Measurements from ENCODE around the gene PPEF1.

PPEF1 gene, protein sequence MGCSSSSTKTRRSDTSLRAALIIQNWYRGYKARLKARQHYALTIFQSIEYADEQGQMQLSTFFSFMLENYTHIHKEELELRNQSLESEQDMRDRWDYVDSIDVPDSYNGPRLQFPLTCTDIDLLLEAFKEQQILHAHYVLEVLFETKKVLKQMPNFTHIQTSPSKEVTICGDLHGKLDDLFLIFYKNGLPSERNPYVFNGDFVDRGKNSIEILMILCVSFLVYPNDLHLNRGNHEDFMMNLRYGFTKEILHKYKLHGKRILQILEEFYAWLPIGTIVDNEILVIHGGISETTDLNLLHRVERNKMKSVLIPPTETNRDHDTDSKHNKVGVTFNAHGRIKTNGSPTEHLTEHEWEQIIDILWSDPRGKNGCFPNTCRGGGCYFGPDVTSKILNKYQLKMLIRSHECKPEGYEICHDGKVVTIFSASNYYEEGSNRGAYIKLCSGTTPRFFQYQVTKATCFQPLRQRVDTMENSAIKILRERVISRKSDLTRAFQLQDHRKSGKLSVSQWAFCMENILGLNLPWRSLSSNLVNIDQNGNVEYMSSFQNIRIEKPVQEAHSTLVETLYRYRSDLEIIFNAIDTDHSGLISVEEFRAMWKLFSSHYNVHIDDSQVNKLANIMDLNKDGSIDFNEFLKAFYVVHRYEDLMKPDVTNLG

GRCh38 chrX:18707426-18708049 lies at the start of gene PPEF1:
Gene PPEF1, plus strand, starts transcription at chrX:18707645. Its CDS starts 136 bp downstream, at chrX:18707781.
- no peak for DNase-seq (ENCODE audit: low spot score)

- no peak for DNase-seq (ENCODE audit: low spot score)
Measured at GRCh38 chrX:18661273-18661672, 46.2 kb upstream of the PPEF1 start.

DNA sequence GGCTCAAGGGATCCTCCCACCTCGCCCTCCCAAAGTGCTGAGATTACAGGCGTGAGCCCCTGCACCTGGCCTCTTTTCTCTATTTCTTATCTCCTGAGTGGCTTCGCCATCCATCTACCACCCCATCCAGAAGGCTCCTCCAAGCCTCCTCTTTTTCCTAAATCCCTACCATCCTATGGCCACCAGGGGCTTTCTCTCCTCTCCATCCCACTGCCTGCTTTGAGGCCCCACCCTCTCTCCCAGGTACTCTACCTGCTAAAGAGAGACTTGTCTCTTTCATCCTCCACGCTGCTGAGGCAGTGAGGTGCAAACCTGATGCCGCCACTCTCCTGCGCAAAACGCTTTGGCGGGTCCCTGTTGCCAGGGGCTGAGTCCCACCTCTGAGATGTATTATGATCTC lies 42.5 kb upstream of the PPEF1 start:
- no peak for DNase-seq (ENCODE audit: low spot score)

DNA sequence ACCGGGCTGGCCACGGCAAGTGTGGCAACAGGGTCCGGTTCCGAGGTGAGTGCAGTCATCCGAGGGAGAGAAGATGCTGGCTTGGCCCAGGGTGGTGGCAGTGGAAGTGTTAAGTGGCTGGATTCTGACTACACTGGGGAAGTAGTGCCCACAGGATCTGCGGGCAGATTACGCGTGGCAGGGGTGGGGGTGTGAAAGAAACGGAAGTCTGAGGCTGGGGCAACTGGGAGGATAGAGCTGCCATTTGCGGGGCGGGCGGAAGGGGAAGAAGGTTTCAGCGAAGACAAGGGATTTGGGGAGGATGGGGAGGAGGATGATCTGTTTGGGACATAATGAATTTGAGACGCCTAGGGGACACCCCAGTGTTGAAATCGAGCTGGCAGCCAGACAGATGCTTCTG lies 40.8 kb upstream of the PPEF1 start:
- no peak for DNase-seq (ENCODE audit: low spot score)

GRCh38 chrX:18668071-18668835 lies 39.2 kb upstream of the PPEF1 start:
- DNase-seq (ENCODE audit: low spot score), result no peak

DNA sequence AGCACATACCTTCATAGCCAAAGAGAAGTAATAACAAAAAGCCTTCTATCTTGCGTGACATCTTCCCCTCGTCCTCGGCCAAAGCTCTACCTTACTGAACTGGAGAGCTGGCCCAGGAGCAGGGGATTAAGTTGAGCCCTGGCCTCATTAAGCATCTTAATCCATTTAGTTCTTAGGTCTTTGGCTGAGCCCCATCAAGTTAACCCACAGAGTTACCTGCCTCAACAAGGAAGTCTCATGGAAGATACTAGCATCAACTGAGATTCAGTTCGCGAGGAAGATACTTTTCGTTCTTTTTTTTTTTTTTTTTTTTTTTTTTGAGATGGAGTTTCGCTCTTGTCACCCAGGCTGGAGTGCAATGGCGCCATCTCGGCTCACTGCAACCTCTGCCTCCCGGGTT lies 35.4 kb upstream of the PPEF1 start, which contains the start of gene RS1:
Gene RS1, minus strand, starts transcription at position 101 of the 400 bp plus-strand sequence. Its CDS starts 40 bp downstream, at position 61.
- no peak for DNase-seq (ENCODE audit: low spot score)

DNA sequence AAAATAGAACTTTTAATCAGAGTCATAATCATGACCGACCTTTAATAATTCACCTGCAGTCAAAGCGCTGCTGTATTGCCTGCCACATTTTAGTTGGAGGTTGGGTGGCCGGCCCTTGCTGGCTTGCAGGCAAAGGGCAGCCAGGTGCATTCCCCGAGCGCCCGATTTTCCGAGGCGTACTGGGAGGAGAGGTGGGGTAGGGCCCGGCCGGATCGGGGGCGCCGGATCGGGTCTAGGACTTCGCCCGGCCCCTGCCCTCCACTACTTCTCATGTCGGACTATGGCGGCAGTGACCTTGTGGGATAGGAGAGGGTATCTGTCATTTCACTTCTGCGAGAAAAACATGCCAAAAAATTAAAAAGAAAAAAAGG lies 33.0 kb upstream of the PPEF1 start:
- DNase-seq (ENCODE audit: low spot score), result no peak

GRCh38 chrX:18674788-18675735 lies 32.4 kb upstream of the PPEF1 start:
- peak; percentile 70 for DNase-seq (ENCODE audit: low spot score)

GRCh38 chrX:18676050-18676449 lies 31.4 kb upstream of the PPEF1 start:
- no peak for DNase-seq (ENCODE audit: low spot score)

DNA sequence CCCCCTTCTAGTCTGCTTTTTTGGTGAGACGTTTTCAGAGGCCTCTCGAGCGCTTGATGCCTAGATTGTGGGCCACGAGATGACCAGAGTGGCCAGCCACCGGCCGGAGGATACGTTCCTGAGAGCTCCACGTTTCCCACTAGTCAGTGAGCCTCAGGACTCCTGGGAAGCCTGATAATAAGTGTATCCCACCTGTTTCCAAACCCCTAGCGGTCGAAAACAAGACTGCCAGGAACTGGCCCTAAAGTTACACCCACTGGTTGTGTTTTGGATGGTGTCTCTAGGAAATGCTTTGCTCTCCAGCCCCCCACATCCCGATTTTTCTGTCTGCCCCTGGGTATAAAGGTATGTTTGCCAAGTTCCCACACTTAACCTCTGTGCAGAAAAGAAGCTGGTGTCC lies 31.0 kb upstream of the PPEF1 start:
- no peak for DNase-seq (ENCODE audit: low spot score)

- DNase-seq (ENCODE audit: low spot score), result no peak
Measured at GRCh38 chrX:18677161-18677869, 30.1 kb upstream of the PPEF1 start.

DNA sequence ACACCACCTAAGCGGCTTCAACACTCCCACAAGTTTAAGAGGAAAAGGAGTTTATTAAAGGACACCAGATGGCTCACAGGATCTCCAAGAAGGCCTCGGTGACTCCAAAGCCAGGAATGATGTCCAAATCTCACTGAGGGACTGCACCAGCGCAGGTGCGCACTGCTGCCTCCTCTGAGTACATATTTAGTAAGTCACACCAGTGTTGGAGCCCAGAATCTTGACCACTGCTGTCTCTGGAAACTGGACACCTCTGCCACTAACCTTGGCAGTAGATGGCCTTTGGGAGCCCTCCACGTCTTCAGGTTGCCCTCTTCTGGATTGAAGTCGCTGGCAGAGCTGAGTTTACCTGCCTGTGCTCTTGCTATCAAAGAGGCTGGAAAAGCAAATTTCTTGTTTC lies 25.4 kb upstream of the PPEF1 start:
- no peak for DNase-seq (ENCODE audit: low spot score)

GRCh38 chrX:18682979-18683387 lies 24.5 kb upstream of the PPEF1 start:
- DNase-seq (ENCODE audit: low spot score), result no peak

GRCh38 chrX:18687856-18688495 lies 19.5 kb upstream of the PPEF1 start:
- DNase-seq (ENCODE audit: low spot score), result no peak

DNA sequence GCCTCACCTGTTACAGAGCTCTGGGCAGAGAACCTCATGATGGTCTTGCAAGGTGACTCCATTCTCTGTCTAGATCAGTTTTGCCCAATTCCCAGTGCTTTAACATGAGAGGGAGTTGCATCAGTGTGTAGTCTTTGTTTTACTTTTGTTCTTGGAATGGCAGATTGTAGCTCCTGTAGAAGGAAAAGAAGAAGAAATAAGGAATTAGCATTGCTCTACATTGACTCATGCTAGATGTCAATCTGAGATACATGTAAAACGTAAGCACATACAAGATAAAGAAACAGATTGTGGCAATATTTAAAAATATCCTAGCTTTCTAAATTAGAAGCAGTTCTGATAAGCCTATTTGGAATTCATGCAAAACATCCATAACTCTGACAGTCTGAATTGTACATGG lies 16.0 kb upstream of the PPEF1 start:
- no peak for DNase-seq (ENCODE audit: low spot score)

DNA sequence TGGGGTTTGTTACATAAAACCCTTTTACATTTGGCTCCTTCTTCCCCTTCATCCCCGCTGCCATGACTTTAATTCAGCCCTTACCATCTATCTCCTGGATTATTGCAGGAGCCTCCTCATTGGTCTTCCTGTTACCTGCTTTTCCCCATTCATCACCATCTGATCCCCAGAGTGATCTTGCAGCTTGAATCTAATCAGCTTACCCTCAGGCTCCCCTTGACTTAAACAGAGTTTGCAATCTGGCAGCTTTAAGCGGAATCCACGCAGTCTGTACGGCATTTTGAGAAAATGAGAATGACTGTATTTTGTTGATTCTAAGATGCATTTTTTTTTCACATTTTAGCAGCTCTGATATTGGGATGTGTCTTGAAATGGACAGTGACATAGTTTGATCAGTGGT lies 14.9 kb upstream of the PPEF1 start:
- no peak for DNase-seq (ENCODE audit: low spot score)

DNA sequence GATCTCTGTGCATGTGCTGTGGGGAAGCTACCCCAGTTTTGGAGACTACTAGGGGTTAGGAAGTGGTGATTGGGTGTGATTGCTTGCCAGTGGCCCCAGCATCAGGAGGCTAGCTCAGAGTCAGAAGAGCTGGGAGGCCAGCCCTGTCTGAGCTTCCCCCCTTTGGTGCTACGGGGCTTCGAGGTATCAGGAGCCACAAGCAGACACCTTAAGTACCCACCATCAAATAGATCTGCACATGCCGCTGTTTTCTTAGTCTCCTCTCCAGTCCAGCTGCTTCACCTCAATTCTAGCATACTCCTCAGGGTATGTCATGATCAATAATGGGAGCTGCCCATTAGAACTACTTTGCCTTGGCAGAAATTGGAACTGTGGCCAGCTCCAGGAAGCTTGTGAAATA lies 10.8 kb upstream of the PPEF1 start:
- no peak for DNase-seq (ENCODE audit: low spot score)

GRCh38 chrX:18698737-18699650 lies 8.5 kb upstream of the PPEF1 start:
- DNase-seq (ENCODE audit: low spot score), result no peak
